A673 (cell line): ENCODE measurements around the gene IL23A.

Experiments used
- EZH2 ChIP-seq: fragments of 200-600 bp; sonication (generic); IDR thresholded peaks from 2 replicates; pipeline ENCODE4 v1.6.1; 2017; ENCODE audit warnings: borderline replicate concordance, low read depth, mild to moderate bottlenecking, mixed read lengths, antibody characterized with exemption, low read length; ENCODE audit not compliant: poor library complexity, severe bottlenecking
- TF ChIP-seq, protein P1 (sequence below): fragments of 300-800, 200-600 bp; sonication (generic); conservative IDR thresholded peaks from 2 replicates; pipeline ENCODE4 v1.5.1; 2017; ENCODE audit warnings: low read depth, mild to moderate bottlenecking, antibody characterized with exemption, low read length, moderate library complexity, mixed read lengths

GRCh38 chr12:56326533-56326932 lies 12.2 kb upstream of the IL23A start:
- TF ChIP-seq, protein P1, sequence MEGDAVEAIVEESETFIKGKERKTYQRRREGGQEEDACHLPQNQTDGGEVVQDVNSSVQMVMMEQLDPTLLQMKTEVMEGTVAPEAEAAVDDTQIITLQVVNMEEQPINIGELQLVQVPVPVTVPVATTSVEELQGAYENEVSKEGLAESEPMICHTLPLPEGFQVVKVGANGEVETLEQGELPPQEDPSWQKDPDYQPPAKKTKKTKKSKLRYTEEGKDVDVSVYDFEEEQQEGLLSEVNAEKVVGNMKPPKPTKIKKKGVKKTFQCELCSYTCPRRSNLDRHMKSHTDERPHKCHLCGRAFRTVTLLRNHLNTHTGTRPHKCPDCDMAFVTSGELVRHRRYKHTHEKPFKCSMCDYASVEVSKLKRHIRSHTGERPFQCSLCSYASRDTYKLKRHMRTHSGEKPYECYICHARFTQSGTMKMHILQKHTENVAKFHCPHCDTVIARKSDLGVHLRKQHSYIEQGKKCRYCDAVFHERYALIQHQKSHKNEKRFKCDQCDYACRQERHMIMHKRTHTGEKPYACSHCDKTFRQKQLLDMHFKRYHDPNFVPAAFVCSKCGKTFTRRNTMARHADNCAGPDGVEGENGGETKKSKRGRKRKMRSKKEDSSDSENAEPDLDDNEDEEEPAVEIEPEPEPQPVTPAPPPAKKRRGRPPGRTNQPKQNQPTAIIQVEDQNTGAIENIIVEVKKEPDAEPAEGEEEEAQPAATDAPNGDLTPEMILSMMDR: no peak
- TF ChIP-seq EZH2: no peak
